ENCODE measurements around the gene RMI2.
"Not testable (repeated sequence)": the region's sequence is repeated elsewhere in the genome, so short reads cannot be mapped to it uniquely, and the experiment has no call there.

The RMI2 gene

GRCh38 chr16:11345040-11345862, at the start of gene RMI2:
Gene RMI2, plus strand, starts transcription at chr16:11345459. Its CDS starts 13 bp downstream, at chr16:11345472.
- FAIRE-seq: no peak

GRCh38 chr16:11295672-11296071, 49.6 kb upstream of the RMI2 start:
- FAIRE-seq: no peak

DNA sequence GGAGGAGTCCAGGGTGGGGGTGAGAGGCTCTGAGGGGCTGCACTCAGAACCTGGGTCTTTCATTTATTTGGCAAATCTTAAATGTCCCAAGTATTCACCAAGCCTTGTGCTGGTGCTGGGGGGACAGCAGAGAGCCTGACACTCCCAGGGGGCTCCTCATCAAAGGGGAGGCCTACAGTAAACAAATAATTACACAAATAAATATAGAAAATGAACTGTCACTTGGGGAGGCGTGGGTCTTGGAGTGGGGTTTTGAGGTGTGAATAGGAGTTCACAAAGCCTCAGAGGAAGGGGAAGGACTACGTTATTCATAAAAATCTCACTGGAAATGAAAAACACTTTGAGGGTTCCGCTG, 48.9 kb upstream of the RMI2 start:
- no peak for FAIRE-seq

DNA sequence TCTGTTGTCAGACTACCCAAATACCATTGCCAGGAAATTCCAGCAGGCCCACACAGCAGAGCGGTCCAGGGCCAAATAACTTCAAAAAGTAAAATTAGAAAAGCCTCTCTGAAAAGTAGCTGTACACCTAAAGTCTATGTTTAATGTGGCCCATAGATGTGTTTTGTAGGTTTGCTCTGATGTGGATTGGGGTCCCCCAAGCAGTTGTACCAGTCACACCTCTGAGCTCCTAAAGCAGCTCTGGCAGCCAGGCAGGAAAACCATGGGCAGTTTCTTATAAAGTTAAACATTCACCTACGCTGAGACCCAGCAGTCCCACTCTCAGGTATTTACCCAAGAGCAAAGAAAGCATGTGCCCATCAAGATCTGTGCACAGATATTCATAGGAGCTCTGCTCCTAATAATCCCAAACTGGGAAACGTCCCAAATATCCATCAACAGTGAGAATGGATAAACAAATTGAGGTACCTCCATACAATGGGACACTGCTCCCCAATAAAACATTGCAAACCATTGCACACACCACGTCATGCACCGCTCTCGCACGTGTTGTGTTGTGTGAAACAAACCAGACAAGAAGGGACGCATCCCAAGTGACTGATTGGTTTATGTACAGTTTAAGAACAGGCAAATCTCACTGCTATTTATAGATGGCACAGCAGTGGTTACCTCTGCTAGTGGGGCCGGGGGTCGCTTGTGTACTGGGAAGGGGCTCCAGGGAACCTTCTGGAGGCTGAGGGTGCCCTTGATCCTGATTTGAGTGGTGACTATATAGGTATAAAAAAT, 48.4 kb upstream of the RMI2 start:
- no peak for FAIRE-seq

- no peak for FAIRE-seq
Measured at GRCh38 chr16:11297492-11298142, 47.6 kb upstream of the RMI2 start.

- no peak for FAIRE-seq
Measured at GRCh38 chr16:11298143-11298900, 46.9 kb upstream of the RMI2 start.

GRCh38 chr16:11298950-11299547, 46.2 kb upstream of the RMI2 start:
- not testable (repeated sequence) for FAIRE-seq

DNA sequence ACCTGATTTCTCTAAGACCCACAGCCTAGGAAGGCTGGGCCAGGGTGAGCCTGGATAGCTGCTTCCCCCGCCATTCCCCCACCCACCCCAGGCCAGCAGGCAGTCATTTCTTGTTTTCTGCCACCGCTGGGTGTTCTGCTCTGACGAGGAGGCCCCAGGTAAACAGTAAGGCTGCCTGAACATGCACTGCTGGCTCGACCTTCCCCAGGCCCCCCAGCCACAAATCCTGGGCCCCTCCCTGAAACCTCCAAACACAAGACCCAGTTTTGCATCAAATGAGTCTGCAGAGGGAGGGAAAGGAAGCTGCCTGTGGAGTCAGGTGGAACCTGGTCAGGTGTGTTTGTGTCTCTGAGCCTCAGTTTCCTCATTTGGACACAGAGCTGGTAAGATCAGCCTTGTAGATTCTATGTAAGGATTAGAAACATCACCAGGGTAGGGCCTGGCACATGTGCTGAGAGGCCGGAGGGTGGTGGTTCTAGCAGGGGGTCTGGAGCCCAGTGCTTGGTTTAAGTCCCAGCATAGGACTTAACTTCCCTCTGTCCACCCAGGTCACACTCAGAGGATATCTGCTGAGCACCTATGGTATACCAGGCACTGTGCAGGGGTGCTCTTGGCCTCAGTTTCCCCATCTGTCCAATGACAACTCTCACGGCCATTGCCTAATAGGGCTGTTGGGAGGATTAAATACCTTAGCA, 45.2 kb upstream of the RMI2 start:
- FAIRE-seq: no peak

DNA sequence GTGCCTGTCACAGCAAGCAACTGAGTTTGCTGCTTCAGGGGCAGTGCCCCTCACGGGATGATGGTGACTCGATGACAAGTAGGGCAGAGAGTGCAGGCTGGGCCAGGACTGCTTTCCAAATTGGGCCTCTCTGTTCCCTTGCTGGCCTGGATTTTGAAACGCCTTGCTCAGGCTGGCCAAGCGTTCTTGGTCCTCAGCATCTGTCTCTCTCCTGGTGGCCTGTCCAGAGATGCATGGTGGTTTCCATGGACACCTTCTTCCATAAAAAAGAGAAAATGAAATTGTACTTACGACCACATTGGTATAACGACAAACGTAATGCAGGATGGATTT, 44.7 kb upstream of the RMI2 start:
- FAIRE-seq: no peak

- FAIRE-seq: no peak
Measured at GRCh38 chr16:11301645-11302501, 43.4 kb upstream of the RMI2 start.

DNA sequence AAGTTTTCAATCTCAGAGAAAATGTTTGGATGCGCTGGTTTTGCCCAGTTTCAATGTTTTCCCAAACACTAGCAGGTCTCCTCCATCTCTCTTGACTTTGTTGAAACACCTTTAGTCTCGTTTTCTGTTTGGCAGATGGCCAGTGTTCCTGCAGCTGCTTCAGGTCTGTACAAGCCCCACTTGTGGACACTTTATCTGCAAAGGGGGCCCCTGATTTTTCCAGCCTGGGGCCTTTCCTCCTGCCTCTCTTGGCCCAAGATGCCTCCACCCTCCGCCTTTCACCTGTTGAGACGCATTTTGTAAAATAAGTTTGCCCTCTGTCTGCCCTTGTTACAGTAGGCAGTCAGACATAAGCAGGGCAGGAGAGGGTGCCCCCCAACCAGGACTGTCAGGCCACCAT, 42.3 kb upstream of the RMI2 start:
- no peak for FAIRE-seq

- no peak for FAIRE-seq
Measured at GRCh38 chr16:11303405-11304138, 41.7 kb upstream of the RMI2 start.

GRCh38 chr16:11306381-11306780, 38.9 kb upstream of the RMI2 start:
- FAIRE-seq: no peak

DNA sequence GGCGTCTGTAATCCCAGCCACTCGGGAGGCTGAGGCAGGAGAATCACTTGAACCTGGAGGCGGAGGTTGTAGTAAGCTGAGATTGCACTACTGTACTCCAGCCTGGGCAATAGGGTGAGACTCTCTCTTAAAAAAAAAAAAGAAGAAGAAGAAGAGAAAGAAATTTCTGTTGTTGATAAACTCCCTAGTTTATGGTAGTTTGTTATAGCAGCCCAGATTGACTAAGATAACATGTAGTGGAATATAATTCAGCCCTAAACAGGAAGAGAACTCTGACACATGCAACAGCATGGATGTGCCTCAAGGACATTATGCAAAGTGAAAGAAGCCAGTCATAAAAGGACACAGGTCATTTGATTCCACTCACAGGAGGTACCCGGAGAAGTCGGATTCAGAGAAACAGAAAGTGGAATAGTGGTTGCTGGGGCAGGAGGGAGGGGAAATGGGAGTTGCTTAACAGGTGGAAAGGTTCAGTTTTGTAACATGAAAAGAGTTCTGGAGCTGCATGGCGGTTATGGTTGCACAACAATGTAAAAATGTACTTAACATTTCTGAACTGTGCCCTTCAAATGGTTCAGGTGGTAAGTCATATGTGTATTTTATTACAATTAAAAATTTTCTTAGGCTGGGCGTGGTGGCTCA, 38.1 kb upstream of the RMI2 start:
- no peak for FAIRE-seq

GRCh38 chr16:11307639-11308492, 37.4 kb upstream of the RMI2 start:
- FAIRE-seq: no peak

GRCh38 chr16:11308493-11309283, 36.6 kb upstream of the RMI2 start:
- no peak for FAIRE-seq

- no peak for FAIRE-seq
Measured at GRCh38 chr16:11309895-11310633, 35.2 kb upstream of the RMI2 start.
